HG03354 (cell line): ENCODE results near the gene POLR1H.

Experiments used
- ATAC-seq: cut with Tn5 transposase; IDR thresholded peaks from one replicate; pipeline ENCODE4 v1.9.1; 2021; ENCODE audit warnings: mild to moderate bottlenecking; ENCODE audit not compliant: unreplicated experiment, poor library complexity, severe bottlenecking

Gene POLR1H

DNA sequence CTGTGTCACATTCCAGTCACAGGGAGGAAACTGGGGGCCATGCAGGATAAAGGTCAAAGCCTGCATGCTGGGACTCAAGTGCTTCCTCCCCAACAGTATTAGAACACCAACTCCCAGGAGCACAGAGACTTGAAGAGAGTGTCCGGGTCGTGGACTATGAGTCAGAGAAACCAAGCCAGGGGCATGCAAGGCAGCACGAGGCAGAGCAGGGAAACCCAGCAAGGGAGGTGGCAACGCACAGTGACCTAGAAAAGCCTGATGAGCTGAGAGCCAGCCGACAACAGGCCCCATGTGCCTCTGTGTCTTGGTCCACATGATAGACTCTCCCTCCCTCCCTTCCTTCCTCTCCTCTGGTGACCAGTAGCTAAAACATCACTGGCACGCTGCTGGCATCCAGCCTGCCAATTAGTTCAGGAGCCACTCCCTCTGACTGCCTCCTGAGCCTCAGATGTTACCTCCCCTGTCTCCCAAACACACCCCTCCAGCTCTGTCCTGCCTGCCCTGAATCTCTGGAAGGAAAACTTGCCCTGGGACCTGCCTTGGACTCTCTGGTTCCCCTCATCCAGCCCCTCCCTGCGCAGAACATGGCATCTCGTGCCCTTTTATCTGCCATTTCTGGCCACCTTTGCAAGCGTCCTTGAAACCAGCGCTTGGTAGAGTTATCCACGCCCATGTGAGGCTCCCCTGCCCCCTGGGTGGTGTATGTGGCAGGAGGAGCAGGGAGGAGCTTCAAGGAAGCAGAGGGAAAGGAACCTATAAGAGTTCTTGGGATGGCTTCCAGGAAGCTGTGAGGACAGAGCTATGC is 30.7 kb downstream of the POLR1H start:
- ATAC-seq, result no peak

- ATAC-seq, result no peak
Measured at GRCh38 chr6:30092852-30093543, 31.9 kb downstream of the POLR1H start.

- no peak for ATAC-seq
Measured at GRCh38 chr6:30093951-30094661, 33.0 kb downstream of the POLR1H start.

GRCh38 chr6:30096829-30097228 is 35.8 kb downstream of the POLR1H start:
- ATAC-seq, result no peak

- ATAC-seq, result no peak
Measured at GRCh38 chr6:30097902-30098768, 37.1 kb downstream of the POLR1H start.

- ATAC-seq, result no peak
Measured at GRCh38 chr6:30100154-30100553, 39.1 kb downstream of the POLR1H start.

GRCh38 chr6:30100585-30101443 is 39.7 kb downstream of the POLR1H start:
- no peak for ATAC-seq

- peak; percentile 72 for ATAC-seq
Measured at GRCh38 chr6:30101444-30102413, 40.7 kb downstream of the POLR1H start.

DNA sequence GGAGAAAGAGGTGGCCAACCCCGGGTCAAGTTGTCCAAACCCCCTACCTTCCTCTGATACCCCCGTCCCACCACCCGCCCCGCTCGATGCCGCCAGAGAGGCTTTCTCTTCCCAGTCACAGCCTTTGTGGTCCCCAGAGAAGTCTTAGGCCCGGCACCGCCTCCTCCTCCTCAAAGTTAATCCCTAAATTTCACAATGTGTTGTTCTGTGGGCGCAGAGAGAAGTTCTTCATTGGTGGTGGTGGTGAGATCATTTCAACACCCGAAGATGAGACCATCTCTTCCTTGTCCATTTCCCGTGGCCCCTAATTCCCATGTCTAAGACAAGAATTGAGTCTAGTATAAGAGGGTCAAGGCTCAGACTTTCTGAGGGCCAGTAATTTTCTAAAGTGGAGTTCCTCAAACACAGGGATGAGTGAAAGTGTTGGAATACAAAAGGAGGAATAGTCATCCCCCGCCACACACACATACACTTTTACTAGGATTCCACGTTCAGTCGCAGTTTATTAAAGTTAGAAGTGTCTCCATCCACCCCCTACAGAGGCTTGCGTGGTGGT is 41.4 kb downstream of the POLR1H start:
- ATAC-seq, result no peak

GRCh38 chr6:30102970-30103871 is 42.2 kb downstream of the POLR1H start:
- peak; percentile 63 for ATAC-seq

DNA sequence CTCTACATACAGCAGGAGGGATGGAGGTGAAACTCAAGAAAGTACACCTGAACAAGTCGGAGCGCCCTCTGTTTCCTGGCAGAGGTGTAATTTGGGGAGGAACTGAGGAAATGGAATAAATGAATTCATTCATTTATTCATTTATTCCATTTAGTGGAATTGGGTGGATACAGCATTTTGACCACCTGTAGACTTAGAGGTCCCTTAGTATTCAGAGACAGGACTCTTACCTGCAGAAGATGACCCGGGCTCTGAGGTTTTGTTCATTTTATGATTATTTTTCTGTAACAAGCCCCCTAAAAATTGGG is 42.8 kb downstream of the POLR1H start:
- ATAC-seq, result no peak

DNA sequence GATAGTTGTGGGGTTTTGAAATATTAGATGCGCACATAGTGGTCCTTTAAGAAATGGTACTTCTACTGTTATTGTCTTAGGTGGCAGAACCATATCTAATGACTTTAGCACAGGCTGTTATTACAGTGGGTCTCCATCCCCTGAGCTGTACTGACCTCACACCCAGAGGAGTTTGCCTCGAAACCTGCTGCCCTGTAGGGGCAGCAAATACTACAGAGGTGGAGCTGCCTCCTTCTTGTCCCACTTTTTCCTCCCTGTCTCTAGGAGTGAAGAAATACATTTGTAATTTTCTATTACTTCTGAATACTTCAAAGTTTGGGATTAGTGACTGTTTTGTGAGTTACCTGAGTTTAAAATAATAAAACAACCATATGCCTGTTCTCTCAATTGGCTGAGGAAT is 43.6 kb downstream of the POLR1H start:
- no peak for ATAC-seq

- ATAC-seq, result no peak
Measured at GRCh38 chr6:30111266-30111856, 50.3 kb downstream of the POLR1H start.

- ATAC-seq, result no peak
Measured at GRCh38 chr6:30112402-30112994, 51.4 kb downstream of the POLR1H start.

DNA sequence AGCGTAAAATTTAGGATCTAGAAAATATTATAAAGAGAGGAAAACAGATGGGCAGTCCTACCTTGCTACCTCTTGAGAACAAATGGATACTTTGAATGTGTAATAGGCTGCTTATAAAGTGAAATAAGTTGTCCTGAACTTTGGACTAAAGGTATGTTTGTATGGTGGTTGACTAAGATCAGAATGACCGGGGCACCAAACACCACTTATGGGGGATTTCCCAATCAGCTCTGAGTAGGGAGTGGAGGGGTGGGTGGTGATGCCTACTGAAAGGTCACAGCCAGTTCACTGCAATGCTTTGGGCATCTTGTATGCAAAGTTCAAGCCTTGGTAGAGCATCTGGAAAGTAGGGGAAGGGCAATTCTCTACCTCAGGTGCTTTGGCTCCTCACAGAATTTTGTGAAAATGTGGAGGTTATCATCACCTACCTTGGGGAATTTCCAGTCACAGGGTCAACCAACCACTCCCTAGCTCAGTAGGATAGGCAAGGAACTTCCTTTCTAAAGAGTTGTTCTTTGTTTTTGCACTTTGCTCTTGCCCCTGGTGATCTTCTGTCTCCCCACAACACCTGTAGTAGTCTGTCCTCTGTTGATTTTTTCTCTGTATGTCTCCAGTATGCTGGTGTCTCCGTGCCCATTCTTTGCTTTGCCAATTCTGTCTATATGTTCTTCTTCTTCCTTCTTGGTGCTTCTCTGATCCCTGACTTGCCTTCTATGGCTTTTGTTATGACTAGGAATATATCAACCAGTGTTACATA is 52.1 kb downstream of the POLR1H start, which contains the start of gene TRIM31:
Gene TRIM31, minus strand, starts transcription at position 88 of the 757 bp plus-strand sequence. CDS start 285 bp downstream, outside the sequence.
- no peak for ATAC-seq
